SK-N-SH (cell line): ENCODE results near the gene KCND3. TPM values are rescaled to one million over a fixed set of nuclear protein-coding genes. Genes with fewer than 3 reads are reported as not detected.

Experiments used
- CTCF ChIA-PET: fragments of 300-600, 350-600 bp; formaldehyde crosslinking; extraction: SDS; loops from one replicate; lab custom pipeline; 2021; lab: Yijun Ruan, JAX
- POLR2A ChIA-PET: fragments of 350-600 bp; sonication (Branson Sonifier 250); formaldehyde crosslinking; extraction: SDS; loops from one replicate; lab custom pipeline; 2020; ENCODE audit warnings: antibody characterized with exemption, inconsistent platforms; lab: Yijun Ruan, JAX
- DNase-seq: peaks from one replicate; pipeline ENCODE4 v3.0.0; 2012
- H2AFZ ChIP-seq: fragments of 200-600 bp; sonication (generic); 2 replicates; pipeline ENCODE4 v1.8.1; 2016; ENCODE audit warnings: antibody characterized with exemption, mild to moderate bottlenecking, low read depth
- H3F3A ChIP-seq: fragments of 200-600 bp; sonication (generic); replicated peaks from 2 replicates; pipeline ENCODE3; 2016; ENCODE audit warnings: antibody characterized with exemption, mild to moderate bottlenecking; ENCODE audit not compliant: insufficient read depth
- H3K27ac ChIP-seq, 2 experiments: fragments of 200-500 bp in 1 of 2; fragments of 200-600 bp in 1 of 2; sonication (Bioruptor generic) in 1 of 2; sonication (generic), shearing (Covaris generic) in 1 of 2; 2 replicates each; pipeline versions ENCODE4 v1.5.1 to v1.6.1; 2014 to 2016; ENCODE audit warnings: low read depth in 2 of 2, inconsistent platforms in 1 of 2, low read length in 1 of 2, mild to moderate bottlenecking in 1 of 2, mixed read lengths in 1 of 2
- H3K27me3 ChIP-seq: fragments of 200-600 bp; sonication (generic), shearing (Covaris generic); 2 replicates; pipeline ENCODE4 v1.6.1; 2016; ENCODE audit warnings: mixed run types; ENCODE audit not compliant: insufficient read depth
- H3K36me3 ChIP-seq, 2 experiments: fragments of 200-500 bp in 1 of 2; fragments of 200-600 bp in 1 of 2; sonication (Bioruptor generic) in 1 of 2; sonication (generic) in 1 of 2; replicated peaks in 1 of 2; 2 replicates each; pipeline versions ENCODE3 to v1.5.1; 2014 to 2016; ENCODE audit warnings: low read length in 1 of 2, mild to moderate bottlenecking in 1 of 2; ENCODE audit not compliant: insufficient read depth in 2 of 2, control insufficient read depth in 1 of 2
- H3K4me1 ChIP-seq, 2 experiments: fragments of 200-500 bp in 1 of 2; fragments of 200-600 bp in 1 of 2; sonication (Bioruptor generic) in 1 of 2; sonication (generic), shearing (Covaris generic) in 1 of 2; 2 replicates each; pipeline versions ENCODE4 v1.5.1 to v1.6.1; 2014 to 2016; ENCODE audit warnings: low read depth in 1 of 2, low read length in 1 of 2, mixed run types in 1 of 2; ENCODE audit not compliant: insufficient read depth in 2 of 2, control insufficient read depth in 1 of 2
- H3K4me2 ChIP-seq: fragments of 200-600 bp; sonication (generic), shearing (Covaris generic); 2 replicates; pipeline ENCODE4 v1.6.1; 2017; ENCODE audit warnings: mixed run types
- H3K4me3 ChIP-seq, 2 experiments: fragments of 200-500 bp in 1 of 2; fragments of 200-600 bp in 1 of 2; sonication (Bioruptor generic) in 1 of 2; sonication (generic), shearing (Covaris generic) in 1 of 2; 2 replicates each; pipeline versions ENCODE4 v1.5.1 to v1.8.1; 2014 to 2016; ENCODE audit warnings: low read depth in 2 of 2, inconsistent platforms in 1 of 2, low read length in 1 of 2, mild to moderate bottlenecking in 1 of 2, mixed read lengths in 1 of 2, moderate library complexity in 1 of 2
- H3K79me2 ChIP-seq: fragments of 200-600 bp; sonication (generic); 2 replicates; pipeline ENCODE4 v1.8.1; 2017; ENCODE audit warnings: mild to moderate bottlenecking; ENCODE audit not compliant: insufficient read depth
- H3K9ac ChIP-seq: fragments of 200-600 bp; sonication (generic); 2 replicates; pipeline ENCODE4 v1.6.1; 2017; ENCODE audit warnings: mixed run types
- H3K9me2 ChIP-seq: fragments of 200-600 bp; sonication (generic); 2 replicates; pipeline ENCODE4 v1.6.1; 2017; ENCODE audit warnings: mixed run types
- H3K9me3 ChIP-seq: fragments of 200-600 bp; sonication (generic); 2 replicates; pipeline ENCODE4 v1.6.1; 2017; ENCODE audit warnings: mixed run types, mild to moderate bottlenecking, moderate library complexity
- H4K20me1 ChIP-seq: fragments of 200-600 bp; sonication (generic); 2 replicates; pipeline ENCODE4 v1.6.1; 2017; ENCODE audit warnings: mild to moderate bottlenecking, mixed run types; ENCODE audit not compliant: insufficient read depth
- FOSL2 ChIP-seq: IDR thresholded peaks from 2 replicates; pipeline ENCODE4 v1.4.0; 2012; ENCODE audit warnings: low read depth, mild to moderate bottlenecking, moderate library complexity, borderline replicate concordance
- GATA2 ChIP-seq: sonication (generic); formaldehyde crosslinking; IDR thresholded peaks from 2 replicates; pipeline ENCODE4 v1.5.0; 2020; ENCODE audit warnings: mild to moderate bottlenecking, missing genetic modification reagents
- MAX ChIP-seq: IDR thresholded peaks from 2 replicates; pipeline ENCODE4 v1.4.0; 2012; ENCODE audit warnings: low read depth
- MEF2A ChIP-seq: IDR thresholded peaks from 2 replicates; pipeline ENCODE4 v1.4.0; 2012; ENCODE audit warnings: low read depth, borderline replicate concordance
- NFIC ChIP-seq: IDR thresholded peaks from 2 replicates; pipeline ENCODE4 v1.4.0; 2012; ENCODE audit warnings: borderline replicate concordance
- NRF1 ChIP-seq: IDR thresholded peaks from 2 replicates; pipeline ENCODE4 v1.6.1; 2012; ENCODE audit warnings: low read depth, mild to moderate bottlenecking, low read length
- PBX3 ChIP-seq: IDR thresholded peaks from 2 replicates; pipeline ENCODE4; 2012
- RAD21 ChIP-seq: IDR thresholded peaks from 2 replicates; pipeline ENCODE4 v1.6.1; 2012; ENCODE audit warnings: mild to moderate bottlenecking, low read length
- RFX5 ChIP-seq: IDR thresholded peaks from 2 replicates; pipeline ENCODE4 v1.6.1; 2012; ENCODE audit warnings: mild to moderate bottlenecking, improper control_type of control experiment, low read length
- SIN3A ChIP-seq: IDR thresholded peaks from 2 replicates; pipeline ENCODE4 v1.6.1; 2012; ENCODE audit warnings: low read depth, mild to moderate bottlenecking, low read length, moderate library complexity, borderline replicate concordance
- TAF1 ChIP-seq: IDR thresholded peaks from 2 replicates; pipeline ENCODE4 v1.6.1; 2012; ENCODE audit warnings: low read depth, mild to moderate bottlenecking, low read length, moderate library complexity, borderline replicate concordance
- TCF12 ChIP-seq: IDR thresholded peaks from 2 replicates; pipeline ENCODE4 v1.4.0; 2012
- TEAD4 ChIP-seq: IDR thresholded peaks from 2 replicates; pipeline ENCODE4 v1.4.0; 2012; ENCODE audit warnings: mild to moderate bottlenecking, borderline replicate concordance; ENCODE audit not compliant: insufficient read depth
- WGBS: methylation state at CpG from one replicate; pipeline ENCODE4 v1.1.6; 2017; ENCODE audit warnings: low lambda C conversion rate; 5-methylcytosine and 5-hydroxymethylcytosine counted together
- polyA plus RNA-seq, 3 experiments: library from polyadenylated mRNA; depleted of rRNA; stranded (reverse); fragments of >200 nt; gene quantifications; 2 replicates each; pipeline ENCODE4 v1.2.3, GENCODE V29; 2012
- TF ChIP-seq, protein P1 (sequence below): fragments of 150-350 bp; IDR thresholded peaks from 2 replicates; pipeline ENCODE4 v1.6.1; 2017; ENCODE audit warnings: antibody characterized with exemption, low read length, low read depth, borderline replicate concordance
- TF ChIP-seq, protein P2 (sequence below): fragments of 200-600 bp; sonication (generic); IDR thresholded peaks from 2 replicates; pipeline ENCODE4 v1.6.1; 2017; ENCODE audit warnings: antibody characterized with exemption, mild to moderate bottlenecking, moderate library complexity

Gene KCND3
- polyA plus RNA-seq, 1 of the 3 experiments (the other 2 are of a cell fraction) = not detected

DNA sequence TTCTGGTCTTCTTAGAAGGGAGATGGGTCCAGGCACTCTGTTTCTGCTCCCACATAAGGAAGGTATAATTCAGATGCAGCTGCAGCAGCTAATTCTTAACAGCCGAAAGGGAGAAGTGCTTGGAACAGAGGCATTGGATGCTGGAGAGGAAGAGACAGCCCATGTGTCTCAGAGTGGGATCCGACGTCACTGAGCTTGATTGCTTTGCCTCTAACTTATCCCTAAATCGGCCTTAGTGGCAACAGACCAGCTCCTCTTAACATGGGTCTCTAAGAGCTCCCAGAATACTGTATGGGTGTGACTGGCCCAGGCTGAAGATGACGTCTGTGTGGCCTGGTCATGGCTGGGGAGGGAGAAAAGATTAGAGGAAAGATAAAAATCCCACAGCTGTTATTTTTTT is 40.7 kb upstream of the KCND3 start:
- H3K27ac ChIP-seq = no peak overlapping the region
- no peaks in the 10 kb centered on the region for H3K36me3 ChIP-seq
- H3K9me3 ChIP-seq = no peaks in the 10 kb centered on the region
- H3K79me2 ChIP-seq = no peaks in the 10 kb centered on the region
- CTCF ChIA-PET = no interaction called here
- no peaks in the 10 kb centered on the region for H4K20me1 ChIP-seq
- no peak overlapping the region for H2AFZ ChIP-seq
- no peak for TF ChIP-seq MEF2A
- no peak for TF ChIP-seq FOSL2
- TF ChIP-seq, all 33 proteins: peak for 0
- Histone ChIP-seq H3K4me3 (no peak overlapping the region), H3K9ac (no peak overlapping the region), H3K9me2 (no peaks in the 10 kb centered on the region), H3K4me1 (no peaks in the 10 kb centered on the region), H3K4me2 (no peak overlapping the region), H3K27me3 (no peaks in the 10 kb centered on the region), H3F3A (no peaks in the 10 kb centered on the region)
- 8% methylated on average over 5 of the region's 5 CpGs for WGBS
- POLR2A ChIA-PET = no interaction called here
- DNase-seq = peak; percentile 14

DNA sequence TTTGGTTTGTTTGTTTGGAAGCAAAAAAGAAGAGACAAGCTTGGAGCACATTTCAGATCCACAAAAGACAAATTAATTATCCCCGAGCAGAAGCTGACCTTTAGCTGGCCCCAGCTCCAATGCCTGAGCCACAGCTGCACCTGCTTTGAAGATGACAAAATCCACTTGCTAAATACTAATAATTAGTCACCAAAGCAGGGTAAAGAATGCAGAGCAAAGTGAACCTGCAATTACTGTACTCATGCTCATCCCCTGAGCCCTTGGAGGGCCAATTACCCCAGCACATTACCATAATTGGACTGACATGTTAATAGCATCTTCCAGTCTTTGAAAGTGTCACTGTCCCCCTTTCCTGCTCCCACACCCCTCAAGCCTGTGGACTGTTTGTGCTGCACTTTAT is 38.2 kb upstream of the KCND3 start:
- H3K79me2 ChIP-seq = no peaks in the 10 kb centered on the region
- H3K4me2 ChIP-seq = no peak overlapping the region
- no peaks in the 10 kb centered on the region for H3K9me3 ChIP-seq
- no peak overlapping the region for H3K9ac ChIP-seq
- ChIA-PET CTCF (no interaction called here), POLR2A (no interaction called here)
- no peaks in the 10 kb centered on the region for H3K4me1 ChIP-seq
- H3K27ac ChIP-seq = no peak overlapping the region
- TF ChIP-seq TCF12 (no peak), NFIC (no peak), GATA2 (CRISPR knock-in tag) (no peak), TEAD4 (no peak)
- TF ChIP-seq, protein P1, sequence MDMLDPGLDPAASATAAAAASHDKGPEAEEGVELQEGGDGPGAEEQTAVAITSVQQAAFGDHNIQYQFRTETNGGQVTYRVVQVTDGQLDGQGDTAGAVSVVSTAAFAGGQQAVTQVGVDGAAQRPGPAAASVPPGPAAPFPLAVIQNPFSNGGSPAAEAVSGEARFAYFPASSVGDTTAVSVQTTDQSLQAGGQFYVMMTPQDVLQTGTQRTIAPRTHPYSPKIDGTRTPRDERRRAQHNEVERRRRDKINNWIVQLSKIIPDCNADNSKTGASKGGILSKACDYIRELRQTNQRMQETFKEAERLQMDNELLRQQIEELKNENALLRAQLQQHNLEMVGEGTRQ = no peak
- no peaks in the 10 kb centered on the region for H4K20me1 ChIP-seq
- H3K36me3 ChIP-seq = no peaks in the 10 kb centered on the region
- no peaks in the 10 kb centered on the region for H3F3A ChIP-seq
- no peaks in the 10 kb centered on the region for H3K9me2 ChIP-seq
- H3K4me3 ChIP-seq = no peak overlapping the region
- no peak overlapping the region for H2AFZ ChIP-seq
- 0% methylated on average over 1 of the region's 1 CpG for WGBS
- no peak for DNase-seq
- no peaks in the 10 kb centered on the region for H3K27me3 ChIP-seq

DNA sequence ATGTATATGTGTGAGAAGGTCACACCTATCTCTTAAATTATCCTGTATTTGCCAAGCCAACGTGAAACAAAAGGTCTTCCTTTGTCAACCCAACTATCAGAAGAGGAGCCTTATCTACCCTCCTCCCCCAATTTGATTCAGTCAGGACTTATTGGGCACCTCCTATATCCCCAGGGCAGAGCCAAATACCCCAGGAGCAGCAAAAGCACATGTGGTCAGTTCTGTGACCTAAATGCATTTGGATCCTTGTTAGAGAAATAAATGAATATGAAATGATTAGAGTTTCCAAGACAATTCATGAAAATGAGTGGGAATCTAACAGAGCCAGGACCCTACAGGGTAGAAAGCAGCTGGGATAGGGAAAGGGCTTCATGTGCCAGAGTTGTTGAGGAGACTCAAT is 37.0 kb upstream of the KCND3 start:
- CTCF ChIA-PET = no interaction called here
- Histone ChIP-seq H3K9me3 (no peaks in the 10 kb centered on the region), H3K4me1 (no peaks in the 10 kb centered on the region), H3K9me2 (no peaks in the 10 kb centered on the region), H3K36me3 (no peaks in the 10 kb centered on the region), H2AFZ (no peak overlapping the region), H3K27ac (no peak overlapping the region), H3F3A (no peaks in the 10 kb centered on the region), H4K20me1 (no peaks in the 10 kb centered on the region), H3K79me2 (no peaks in the 10 kb centered on the region), H3K4me2 (no peak overlapping the region), H3K4me3 (no peak overlapping the region), H3K9ac (no peak overlapping the region), H3K27me3 (no peaks in the 10 kb centered on the region)
- POLR2A ChIA-PET = no interaction called here
- no peak for DNase-seq
- WGBS = 0% methylated on average over 1 of the region's 1 CpG
- TF ChIP-seq MAX (no peak), TAF1 (no peak), FOSL2 (no peak), RAD21 (no peak), PBX3 (no peak), NFIC (no peak), NRF1 (no peak), RFX5 (no peak), SIN3A (no peak)
- TF ChIP-seq, protein P2, sequence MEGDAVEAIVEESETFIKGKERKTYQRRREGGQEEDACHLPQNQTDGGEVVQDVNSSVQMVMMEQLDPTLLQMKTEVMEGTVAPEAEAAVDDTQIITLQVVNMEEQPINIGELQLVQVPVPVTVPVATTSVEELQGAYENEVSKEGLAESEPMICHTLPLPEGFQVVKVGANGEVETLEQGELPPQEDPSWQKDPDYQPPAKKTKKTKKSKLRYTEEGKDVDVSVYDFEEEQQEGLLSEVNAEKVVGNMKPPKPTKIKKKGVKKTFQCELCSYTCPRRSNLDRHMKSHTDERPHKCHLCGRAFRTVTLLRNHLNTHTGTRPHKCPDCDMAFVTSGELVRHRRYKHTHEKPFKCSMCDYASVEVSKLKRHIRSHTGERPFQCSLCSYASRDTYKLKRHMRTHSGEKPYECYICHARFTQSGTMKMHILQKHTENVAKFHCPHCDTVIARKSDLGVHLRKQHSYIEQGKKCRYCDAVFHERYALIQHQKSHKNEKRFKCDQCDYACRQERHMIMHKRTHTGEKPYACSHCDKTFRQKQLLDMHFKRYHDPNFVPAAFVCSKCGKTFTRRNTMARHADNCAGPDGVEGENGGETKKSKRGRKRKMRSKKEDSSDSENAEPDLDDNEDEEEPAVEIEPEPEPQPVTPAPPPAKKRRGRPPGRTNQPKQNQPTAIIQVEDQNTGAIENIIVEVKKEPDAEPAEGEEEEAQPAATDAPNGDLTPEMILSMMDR = no peak
